Kidney (tissue), 14 donors: ENCODE results near the gene AKAP9. TPM values are rescaled to one million over a fixed set of nuclear protein-coding genes. Genes with fewer than 3 reads are reported as not detected.
A peak's percentile ranks its signal among the peaks of the same experiment; 100 is the strongest.

ENCODE experiments used
- DNase-seq, 5 donors: peaks; one replicate each; pipeline ENCODE4 v3.0.0-alpha.2; 2013 to 2020
- FAIRE-seq: peaks from 2 replicates; lab custom pipeline; 2012; peaks lifted over from hg19 to GRCh38; lab: Jason Lieb, UNC
- H3K27ac ChIP-seq, 2 donors: one replicate each; pipeline ENCODE4 v1.7.0; 2013; ENCODE audit warnings: low read depth in 2 of 2, low read length in 2 of 2, inconsistent platforms in 1 of 2
- H3K27me3 ChIP-seq: one replicate; pipeline ENCODE4 v1.7.1; 2013; ENCODE audit warnings: low read length, inconsistent platforms; ENCODE audit not compliant: control insufficient read depth, insufficient read depth
- H3K36me3 ChIP-seq, 3 donors: one replicate each; pipeline versions ENCODE4 v1.7.0 to v1.7.1; 2013; ENCODE audit warnings: low read length in 3 of 3, control low read depth in 1 of 3, inconsistent platforms in 1 of 3; ENCODE audit not compliant: insufficient read depth in 3 of 3, control insufficient read depth in 2 of 3
- H3K4me1 ChIP-seq, 3 donors: one replicate each; pipeline versions ENCODE4 v1.7.0 to v1.7.1; 2013; ENCODE audit warnings: low read length in 3 of 3, inconsistent platforms in 1 of 3, low read depth in 1 of 3; ENCODE audit not compliant: control insufficient read depth in 2 of 3, insufficient read depth in 2 of 3
- H3K4me3 ChIP-seq, 3 donors: one replicate each; pipeline versions ENCODE4 v1.7.0 to v1.8.1; 2013; ENCODE audit warnings: low read length in 3 of 3, control low read depth in 1 of 3, inconsistent platforms in 1 of 3
- H3K9ac ChIP-seq, 3 donors: one replicate each; pipeline versions ENCODE4 v1.7.0 to v1.7.1; 2013; ENCODE audit warnings: low read length in 3 of 3, control low read depth in 1 of 3, inconsistent platforms in 1 of 3
- H3K9me3 ChIP-seq, 3 donors: one replicate each; pipeline versions ENCODE4 v1.7.0 to v1.7.1; 2013; ENCODE audit warnings: low read length in 3 of 3, control low read depth in 1 of 3, inconsistent platforms in 1 of 3; ENCODE audit not compliant: control insufficient read depth in 2 of 3, insufficient read depth in 1 of 3
- intact Hi-C: fragments of 100-400 bp; cut with DNase I; formaldehyde crosslinking; loops from one replicate; pipeline ENCODE4 v1.11.1; 2022
- polyA plus RNA-seq: library from polyadenylated mRNA; stranded (reverse); fragments of 350-450 nt; fragmentation: Illumina TruSeq; extraction: RNeasy Lipid Tissue Mini Kit (QIAGEN cat#74804); gene quantifications from one replicate; pipeline ENCODE4 v1.2.3, GENCODE V29; 2014; ENCODE audit warnings: low read depth, low replicate concordance; ENCODE audit not compliant: insufficient read depth
- total RNA-seq: library from RNA; stranded (reverse); fragmentation: NEBNext Ultra II Directional; extraction: Animal tissue kit (Norgen Biotek cat#: 25700); gene quantifications from one replicate; pipeline ENCODE4 v1.2.1, GENCODE V29; 2021
- TF ChIP-seq, protein P1 (sequence below): IDR thresholded peaks from 3 replicates; pipeline ENCODE4 v1.5.1; 2012; ENCODE audit warnings: mild to moderate bottlenecking, moderate library complexity, borderline replicate concordance; ENCODE audit not compliant: insufficient read depth; ENCODE audit errors: extremely low read depth
- donor health status: control.
- donor health status: control.
- donor health status: control.
- donor health status: control.
- donor health status: control.
- donor health status: DM: yes; HTN: yes; CAD: no.
- donor health status: Normal renal cell carcinoma (clear cell type).

The AKAP9 gene
- total and polyA plus RNA-seq, 2 donors from 2014 or later = 18.5 to 66.8 TPM

- Histone ChIP-seq H3K36me3 (no peaks in the 10 kb centered on the region), H3K27me3 (no peaks in the 10 kb centered on the region), H3K9me3 (no peaks in the 10 kb centered on the region), H3K4me3 (peak overlapping the region in 1 of 3 donors; percentile 40), H3K4me1 (peaks cover 0 to 7% (median 0%) of the 10 kb centered on the region in 3 donors), H3K9ac (no peak overlapping the region), H3K27ac (no peak overlapping the region)
- TF ChIP-seq, protein P1, sequence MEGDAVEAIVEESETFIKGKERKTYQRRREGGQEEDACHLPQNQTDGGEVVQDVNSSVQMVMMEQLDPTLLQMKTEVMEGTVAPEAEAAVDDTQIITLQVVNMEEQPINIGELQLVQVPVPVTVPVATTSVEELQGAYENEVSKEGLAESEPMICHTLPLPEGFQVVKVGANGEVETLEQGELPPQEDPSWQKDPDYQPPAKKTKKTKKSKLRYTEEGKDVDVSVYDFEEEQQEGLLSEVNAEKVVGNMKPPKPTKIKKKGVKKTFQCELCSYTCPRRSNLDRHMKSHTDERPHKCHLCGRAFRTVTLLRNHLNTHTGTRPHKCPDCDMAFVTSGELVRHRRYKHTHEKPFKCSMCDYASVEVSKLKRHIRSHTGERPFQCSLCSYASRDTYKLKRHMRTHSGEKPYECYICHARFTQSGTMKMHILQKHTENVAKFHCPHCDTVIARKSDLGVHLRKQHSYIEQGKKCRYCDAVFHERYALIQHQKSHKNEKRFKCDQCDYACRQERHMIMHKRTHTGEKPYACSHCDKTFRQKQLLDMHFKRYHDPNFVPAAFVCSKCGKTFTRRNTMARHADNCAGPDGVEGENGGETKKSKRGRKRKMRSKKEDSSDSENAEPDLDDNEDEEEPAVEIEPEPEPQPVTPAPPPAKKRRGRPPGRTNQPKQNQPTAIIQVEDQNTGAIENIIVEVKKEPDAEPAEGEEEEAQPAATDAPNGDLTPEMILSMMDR = no peak
- intact Hi-C loops = no loop called here
- no peak for FAIRE-seq
- DNase-seq = no peak
Measured at GRCh38 chr7:92058040-92058439, 117.4 kb downstream of the AKAP9 start.

- Histone ChIP-seq H3K9me3 (no peaks in the 10 kb centered on the region), H3K9ac (no peak overlapping the region), H3K4me1 (peaks cover 0 to 7% (median 0%) of the 10 kb centered on the region in 3 donors), H3K36me3 (no peaks in the 10 kb centered on the region), H3K27me3 (no peaks in the 10 kb centered on the region), H3K27ac (no peak overlapping the region), H3K4me3 (peak overlapping the region in 1 of 3 donors; percentile 40)
- TF ChIP-seq, protein P1 = no peak
- DNase-seq (no peak), FAIRE-seq (no peak)
- intact Hi-C loops = no loop called here
Measured at GRCh38 chr7:92058899-92059298, 118.2 kb downstream of the AKAP9 start.

DNA sequence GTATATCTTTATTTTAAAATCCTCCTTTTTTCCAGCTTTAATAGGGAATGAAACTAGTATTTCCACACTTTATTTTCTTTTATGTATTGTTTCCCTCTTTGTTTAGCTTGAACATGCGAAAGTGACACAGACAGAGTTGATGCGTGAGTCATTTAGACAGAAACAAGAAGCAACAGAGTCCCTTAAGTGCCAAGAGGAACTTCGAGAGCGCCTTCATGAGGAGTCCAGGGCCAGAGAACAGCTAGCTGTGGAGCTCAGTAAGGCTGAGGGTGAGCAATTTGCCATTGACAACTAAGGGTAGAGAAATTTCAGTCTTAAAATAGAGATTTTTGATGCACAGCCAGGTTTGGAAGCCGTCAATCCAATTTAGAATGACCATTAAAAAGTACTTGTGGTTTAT lies 120.5 kb downstream of the AKAP9 start:
- H3K9ac ChIP-seq = no peak overlapping the region
- no peak for FAIRE-seq
- TF ChIP-seq, protein P1 = no peak
- DNase-seq = no peak
- no peaks in the 10 kb centered on the region for H3K27me3 ChIP-seq
- H3K27ac ChIP-seq = peak overlapping the region in 1 of 2 donors; percentile 36
- no peaks in the 10 kb centered on the region for H3K9me3 ChIP-seq
- H3K4me1 ChIP-seq = peaks cover 0 to 9% (median 0%) of the 10 kb centered on the region in 3 donors
- intact Hi-C loops = no loop called here
- no peaks in the 10 kb centered on the region for H3K36me3 ChIP-seq
- peak overlapping the region in 1 of 3 donors; percentile 36 for H3K4me3 ChIP-seq
